ENCODE measurements around the gene DNM3. TPM values are rescaled to one million over a fixed set of nuclear protein-coding genes. Genes with fewer than 3 reads are reported as not detected.

Gene DNM3
- total RNA-seq, 1 donor from 2014 or later, result 4.7 TPM

GRCh38 chr1:172270605-172271004 is 429.3 kb downstream of the DNM3 start:
- Mint-ChIP-seq H3K27ac (ENCODE audit: unreplicated experiment) (peak overlapping the region; percentile 76), H3K4me1 (ENCODE audit: low read depth, unreplicated experiment) (peaks cover 46% of the 10 kb centered on the region), H3K27me3 (ENCODE audit: low read depth, unreplicated experiment) (no peaks in the 10 kb centered on the region), H3K9me3 (ENCODE audit: unreplicated experiment) (no peaks in the 10 kb centered on the region), H3K4me3 (ENCODE audit: unreplicated experiment) (no peak overlapping the region), H3K36me3 (ENCODE audit: low read depth, unreplicated experiment) (no peaks in the 10 kb centered on the region)
- FAIRE-seq (no peak), DNase-seq (ENCODE audit: low read depth) (peak; percentile 58)
- Histone ChIP-seq H3K4me1 (ENCODE audit: insufficient read depth, low read length) (peaks cover 6% of the 10 kb centered on the region), H3K9ac (ENCODE audit: low read length) (peak overlapping the region; percentile 38), H3K27ac (ENCODE audit: low read depth, low read length) (peak overlapping the region; percentile 17), H3K9me3 (ENCODE audit: insufficient read depth, low read depth, low read length) (no peaks in the 10 kb centered on the region), H3K4me3 (ENCODE audit: insufficient read depth, low read depth, low read length) (peak overlapping the region; percentile 27), H4K20me1 (ENCODE audit: insufficient read depth, low read length) (no peaks in the 10 kb centered on the region), H2AFZ (ENCODE audit: low read depth, low read length) (peak overlapping the region; percentile 9), H3K27me3 (ENCODE audit: insufficient read depth, low read length) (no peaks in the 10 kb centered on the region), H3K4me2 (ENCODE audit: low read length) (peak overlapping the region; percentile 68), H3K36me3 (ENCODE audit: insufficient read depth, low read length) (no peaks in the 10 kb centered on the region), H3K79me2 (ENCODE audit: insufficient read depth, low read length) (no peaks in the 10 kb centered on the region)
- TF ChIP-seq EZH2 (IDR thresholded peaks at IDR 0.05; ENCODE audit: insufficient read depth, low read length) (no peak), CTCF (IDR thresholded peaks at IDR 0.05; ENCODE audit: insufficient read depth, low read depth, low read length) (no peak)

- Histone ChIP-seq H3K4me1 (ENCODE audit: insufficient read depth, low read length) (peaks cover 2% of the 10 kb centered on the region), H3K79me2 (ENCODE audit: insufficient read depth, low read length) (no peaks in the 10 kb centered on the region), H3K36me3 (ENCODE audit: insufficient read depth, low read length) (no peaks in the 10 kb centered on the region), H3K9me3 (ENCODE audit: insufficient read depth, low read depth, low read length) (no peaks in the 10 kb centered on the region), H3K27me3 (ENCODE audit: insufficient read depth, low read length) (no peaks in the 10 kb centered on the region), H2AFZ (ENCODE audit: low read depth, low read length) (no peak overlapping the region), H3K9ac (ENCODE audit: low read length) (no peak overlapping the region), H3K4me2 (ENCODE audit: low read length) (no peak overlapping the region), H3K4me3 (ENCODE audit: insufficient read depth, low read depth, low read length) (no peak overlapping the region), H4K20me1 (ENCODE audit: insufficient read depth, low read length) (no peaks in the 10 kb centered on the region), H3K27ac (ENCODE audit: low read depth, low read length) (no peak overlapping the region)
- FAIRE-seq (no peak), DNase-seq (ENCODE audit: low read depth) (no peak)
- TF ChIP-seq EZH2 (IDR thresholded peaks at IDR 0.05; ENCODE audit: insufficient read depth, low read length), result no peak
- TF ChIP-seq CTCF (IDR thresholded peaks at IDR 0.05; ENCODE audit: insufficient read depth, low read depth, low read length), result no peak
- Mint-ChIP-seq H3K36me3 (ENCODE audit: low read depth, unreplicated experiment) (no peaks in the 10 kb centered on the region), H3K27me3 (ENCODE audit: low read depth, unreplicated experiment) (no peaks in the 10 kb centered on the region), H3K4me3 (ENCODE audit: unreplicated experiment) (no peak overlapping the region), H3K4me1 (ENCODE audit: low read depth, unreplicated experiment) (peaks cover 49% of the 10 kb centered on the region), H3K27ac (ENCODE audit: unreplicated experiment) (no peak overlapping the region), H3K9me3 (ENCODE audit: unreplicated experiment) (no peaks in the 10 kb centered on the region)
Measured at GRCh38 chr1:172272087-172272486, 430.8 kb downstream of the DNM3 start.

- no peaks in the 10 kb centered on the region for H3K79me2 ChIP-seq (ENCODE audit: insufficient read depth, low read length)
- H3K4me1 ChIP-seq (ENCODE audit: insufficient read depth, low read length), result peaks cover 15% of the 10 kb centered on the region
- no peak overlapping the region for H2AFZ ChIP-seq (ENCODE audit: low read depth, low read length)
- H3K27me3 ChIP-seq (ENCODE audit: insufficient read depth, low read length), result no peaks in the 10 kb centered on the region
- Mint-ChIP-seq H3K4me1 (ENCODE audit: low read depth, unreplicated experiment) (peaks cover 64% of the 10 kb centered on the region), H3K36me3 (ENCODE audit: low read depth, unreplicated experiment) (no peaks in the 10 kb centered on the region), H3K4me3 (ENCODE audit: unreplicated experiment) (no peak overlapping the region), H3K27ac (ENCODE audit: unreplicated experiment) (no peak overlapping the region), H3K27me3 (ENCODE audit: low read depth, unreplicated experiment) (no peaks in the 10 kb centered on the region), H3K9me3 (ENCODE audit: unreplicated experiment) (no peaks in the 10 kb centered on the region)
- H3K27ac ChIP-seq (ENCODE audit: low read depth, low read length), result no peak overlapping the region
- DNase-seq (ENCODE audit: low read depth) (no peak), FAIRE-seq (no peak)
- H3K4me3 ChIP-seq (ENCODE audit: insufficient read depth, low read depth, low read length), result no peak overlapping the region
- no peaks in the 10 kb centered on the region for H3K36me3 ChIP-seq (ENCODE audit: insufficient read depth, low read length)
- no peaks in the 10 kb centered on the region for H3K9me3 ChIP-seq (ENCODE audit: insufficient read depth, low read depth, low read length)
- H3K9ac ChIP-seq (ENCODE audit: low read length), result no peak overlapping the region
- no peak for TF ChIP-seq EZH2 (IDR thresholded peaks at IDR 0.05; ENCODE audit: insufficient read depth, low read length)
- TF ChIP-seq CTCF (IDR thresholded peaks at IDR 0.05; ENCODE audit: insufficient read depth, low read depth, low read length), result no peak
- no peaks in the 10 kb centered on the region for H4K20me1 ChIP-seq (ENCODE audit: insufficient read depth, low read length)
- no peak overlapping the region for H3K4me2 ChIP-seq (ENCODE audit: low read length)
Measured at GRCh38 chr1:172273647-172274396, 432.5 kb downstream of the DNM3 start.
